Upper lobe of right lung (tissue), 1 donor: ENCODE results near the gene AMMECR1. TPM values are rescaled to one million over a fixed set of nuclear protein-coding genes. Genes with fewer than 3 reads are reported as not detected.

Source experiments
- ATAC-seq: fragments of 200-7000 bp; cut with Tn5 transposase; one replicate; pipeline ENCODE4 v1.9.1; 2020; ENCODE audit warnings: mild to moderate bottlenecking, moderate library complexity
- DNase-seq: peaks from one replicate; pipeline ENCODE4 v3.0.0-alpha.2; 2020
- H3K27ac ChIP-seq: fragments of 200-600 bp; one replicate; pipeline ENCODE4 v1.8.0; 2022
- H3K27me3 ChIP-seq: fragments of 200-600 bp; one replicate; pipeline ENCODE4 v1.8.0; 2022; ENCODE audit warnings: mild to moderate bottlenecking
- H3K36me3 ChIP-seq: fragments of 200-600 bp; one replicate; pipeline ENCODE4 v1.8.0; 2022
- H3K4me1 ChIP-seq: fragments of 200-600 bp; one replicate; pipeline ENCODE4 v1.8.0; 2022
- H3K4me3 ChIP-seq: fragments of 200-600 bp; one replicate; pipeline ENCODE4 v1.8.0; 2022; ENCODE audit warnings: mild to moderate bottlenecking
- H3K9me3 ChIP-seq: fragments of 200-600 bp; one replicate; pipeline ENCODE4 v1.8.0; 2022
- CTCF ChIP-seq: fragments of 200-600 bp; IDR thresholded peaks from one replicate; pipeline ENCODE4 v1.8.0; 2022; ENCODE audit warnings: antibody characterized with exemption
- intact Hi-C: fragments of 100-400 bp; cut with DNase I; formaldehyde crosslinking; loops from one replicate; pipeline ENCODE4 v1.11.0; 2022
- total RNA-seq: library from RNA; stranded (reverse); fragmentation: NEBNext Ultra II Directional; extraction: Animal tissue kit (Norgen Biotek cat#: 25700); gene quantifications from one replicate; pipeline ENCODE4 v1.2.1, GENCODE V29; 2021
- donor health status: DM: no; HTN: yes; CAD: no; lungs with severe emphysema.

AMMECR1 gene
- total RNA-seq, 1 donor from 2014 or later, result 6.1 TPM

- Histone ChIP-seq H3K36me3 (no peaks in the 10 kb centered on the region), H3K4me3 (peak overlapping the region; percentile 64), H3K9me3 (no peaks in the 10 kb centered on the region), H3K27ac (peak overlapping the region; percentile 89), H3K4me1 (no peaks in the 10 kb centered on the region), H3K27me3 (no peaks in the 10 kb centered on the region)
- TF ChIP-seq CTCF, result no peak
- intact Hi-C loops, result no loop called here
- peak; percentile 64 for DNase-seq
- ATAC-seq, result peak; percentile 34
Observed at GRCh38 chrX:110317061-110317819, 645 bp downstream of the AMMECR1 start.

GRCh38 chrX:110316351-110317060, 1.4 kb downstream of the AMMECR1 start:
- Histone ChIP-seq H3K27me3 (no peaks in the 10 kb centered on the region), H3K9me3 (no peaks in the 10 kb centered on the region), H3K4me1 (no peaks in the 10 kb centered on the region), H3K36me3 (no peaks in the 10 kb centered on the region), H3K27ac (no peak overlapping the region), H3K4me3 (peak overlapping the region; percentile 64)
- intact Hi-C loops, result no loop called here
- no peak for DNase-seq
- TF ChIP-seq CTCF, result no peak
- no peak for ATAC-seq

GRCh38 chrX:110315551-110315950, 2.3 kb downstream of the AMMECR1 start:
- intact Hi-C loops, result no loop called here
- ATAC-seq, result no peak
- DNase-seq, result no peak
- Histone ChIP-seq H3K4me1 (peaks cover 3% of the 10 kb centered on the region), H3K27me3 (no peaks in the 10 kb centered on the region), H3K4me3 (peak overlapping the region; percentile 64), H3K36me3 (no peaks in the 10 kb centered on the region), H3K27ac (no peak overlapping the region), H3K9me3 (no peaks in the 10 kb centered on the region)
- no peak for TF ChIP-seq CTCF

- no peak overlapping the region for H3K27ac ChIP-seq
- DNase-seq (no peak), ATAC-seq (no peak)
- H3K4me1 ChIP-seq, result peaks cover 3% of the 10 kb centered on the region
- TF ChIP-seq CTCF, result no peak
- intact Hi-C loops, result no loop called here
- no peaks in the 10 kb centered on the region for H3K36me3 ChIP-seq
- no peaks in the 10 kb centered on the region for H3K27me3 ChIP-seq
- no peak overlapping the region for H3K4me3 ChIP-seq
- H3K9me3 ChIP-seq, result no peaks in the 10 kb centered on the region
Observed at GRCh38 chrX:110311437-110312230, 6.3 kb downstream of the AMMECR1 start.

GRCh38 chrX:110310896-110311295, 7.0 kb downstream of the AMMECR1 start:
- DNase-seq, result no peak
- TF ChIP-seq CTCF, result no peak
- no peaks in the 10 kb centered on the region for H3K9me3 ChIP-seq
- no peaks in the 10 kb centered on the region for H3K27me3 ChIP-seq
- H3K4me3 ChIP-seq, result no peak overlapping the region
- H3K4me1 ChIP-seq, result peaks cover 3% of the 10 kb centered on the region
- H3K27ac ChIP-seq, result no peak overlapping the region
- intact Hi-C loops, result no loop called here
- ATAC-seq, result no peak
- H3K36me3 ChIP-seq, result no peaks in the 10 kb centered on the region
